WI38 (cell line): ENCODE results near the gene GABRD.

ENCODE experiments used
- H3K4me3 ChIP-seq: 2 replicates; pipeline ENCODE4 v1.5.1; 2011; ENCODE audit warnings: low read depth, mild to moderate bottlenecking, control low read depth, low read length
- CTCF ChIP-seq: IDR thresholded peaks from 2 replicates; pipeline ENCODE4 v1.5.1; 2012; ENCODE audit warnings: low read depth, mild to moderate bottlenecking, control low read depth, low read length

Gene GABRD

GRCh38 chr1:1987142-1987510, 32.0 kb upstream of the GABRD start:
- no peak overlapping the region for H3K4me3 ChIP-seq
- no peak for TF ChIP-seq CTCF

DNA sequence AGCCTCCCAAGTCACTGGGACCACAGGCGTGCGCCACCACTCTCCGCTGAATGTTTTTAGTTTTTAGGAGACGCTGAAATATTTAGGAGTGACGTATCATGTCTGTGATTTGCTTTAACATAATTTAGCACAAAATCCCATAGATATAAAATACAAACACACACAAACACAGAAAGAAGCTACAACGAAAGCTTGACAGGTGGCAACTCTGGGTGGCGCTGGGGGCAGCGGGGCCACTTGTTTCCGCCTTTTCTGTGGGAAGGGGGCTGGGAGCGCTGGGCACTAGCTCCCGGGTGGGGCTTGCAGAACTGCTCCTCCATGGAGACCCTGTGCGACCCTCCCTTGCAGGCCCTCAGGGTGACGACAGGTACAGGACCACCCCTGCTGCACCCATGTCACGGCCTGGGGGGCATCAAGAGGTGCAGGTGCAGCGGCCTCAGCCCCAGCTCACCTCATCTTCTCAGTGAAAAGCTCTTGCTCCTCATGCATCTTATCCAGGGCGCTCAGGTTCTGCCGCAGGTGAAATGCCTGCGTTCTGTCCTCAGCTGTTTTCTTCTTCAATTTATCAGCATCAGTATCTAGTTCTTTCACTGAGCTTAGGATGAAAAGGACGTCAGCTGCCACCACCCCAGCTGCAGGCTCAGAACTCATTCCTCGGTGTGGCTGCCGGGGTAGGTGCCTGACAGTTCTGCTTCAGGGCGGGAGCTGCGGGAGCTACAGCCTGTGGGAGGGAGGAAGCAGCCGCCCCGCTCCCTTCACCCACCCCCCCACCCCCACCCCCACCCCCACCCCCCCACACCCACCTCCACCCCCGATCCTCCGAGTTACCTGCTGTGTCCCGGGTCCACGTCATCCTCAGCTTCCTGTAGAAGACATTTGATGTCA, 30.8 kb upstream of the GABRD start:
- no peak overlapping the region for H3K4me3 ChIP-seq
- TF ChIP-seq CTCF = no peak

- TF ChIP-seq CTCF = no peak
Observed at GRCh38 chr1:1989102-1989542, 30.0 kb upstream of the GABRD start.

DNA sequence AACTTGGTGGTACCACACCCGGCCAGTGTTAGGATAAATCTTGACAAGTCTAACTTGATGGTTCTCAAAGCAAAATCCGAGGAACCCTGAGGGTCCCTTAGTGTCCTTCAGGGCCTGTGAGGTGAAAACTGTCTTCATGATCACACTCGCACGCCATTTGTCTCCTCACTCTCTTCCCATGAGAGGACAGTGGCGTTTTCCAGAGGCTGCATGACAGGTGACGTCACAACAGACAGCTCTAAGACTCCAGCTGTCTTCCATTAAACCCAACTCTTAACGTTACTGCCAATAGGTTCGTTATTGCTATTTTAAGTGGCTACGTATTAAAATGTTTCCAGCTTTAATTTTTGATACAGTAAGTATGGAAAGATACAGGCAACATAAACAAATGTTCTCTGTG, 29.4 kb upstream of the GABRD start:
- H3K4me3 ChIP-seq = no peak overlapping the region
- TF ChIP-seq CTCF = no peak

More at GRCh38 chr1:1989102-1989542, 30.0 kb upstream of the GABRD start:
- no peak overlapping the region for H3K4me3 ChIP-seq

- no peak overlapping the region for H3K4me3 ChIP-seq
- TF ChIP-seq CTCF = no peak
Observed at GRCh38 chr1:1990222-1990621, 28.9 kb upstream of the GABRD start.

DNA sequence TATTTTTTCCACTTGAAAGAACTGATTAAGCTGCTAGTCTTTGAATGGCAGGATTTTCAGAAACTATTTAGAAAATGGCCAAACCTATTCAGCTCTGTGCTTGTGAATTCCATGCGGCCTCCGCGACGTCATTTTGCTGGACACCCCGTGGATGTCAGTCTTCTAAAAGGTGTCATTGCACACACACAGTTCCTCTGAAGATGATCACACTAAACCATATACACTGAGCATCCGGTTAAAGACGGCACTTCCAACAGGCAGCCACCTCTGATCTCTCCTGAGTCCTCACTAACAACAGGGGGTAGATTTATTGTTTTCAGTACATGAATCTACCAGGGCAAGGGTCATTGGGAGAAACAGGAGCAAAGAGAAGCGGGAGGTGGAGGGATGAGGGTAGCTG, 24.6 kb upstream of the GABRD start:
- no peak overlapping the region for H3K4me3 ChIP-seq
- TF ChIP-seq CTCF = no peak

- no peak overlapping the region for H3K4me3 ChIP-seq
- TF ChIP-seq CTCF = no peak
Observed at GRCh38 chr1:1996207-1996651, 22.9 kb upstream of the GABRD start.
